Activated CD4-positive, alpha-beta T cell treated with anti-CD3 and anti-CD28 coated beads for 4 hours (primary cell): ENCODE data around the gene LIG4.
A peak's percentile ranks its signal among the peaks of the same experiment; 100 is the strongest.
"Not testable (repeated sequence)": the region's sequence is repeated elsewhere in the genome, so short reads cannot be mapped to it uniquely, and the experiment has no call there.

Experiments used
- DNase-seq, 2 donors: peaks; one replicate each; pipeline ENCODE4 v3.0.0-alpha.2; 2020

The LIG4 gene

DNA sequence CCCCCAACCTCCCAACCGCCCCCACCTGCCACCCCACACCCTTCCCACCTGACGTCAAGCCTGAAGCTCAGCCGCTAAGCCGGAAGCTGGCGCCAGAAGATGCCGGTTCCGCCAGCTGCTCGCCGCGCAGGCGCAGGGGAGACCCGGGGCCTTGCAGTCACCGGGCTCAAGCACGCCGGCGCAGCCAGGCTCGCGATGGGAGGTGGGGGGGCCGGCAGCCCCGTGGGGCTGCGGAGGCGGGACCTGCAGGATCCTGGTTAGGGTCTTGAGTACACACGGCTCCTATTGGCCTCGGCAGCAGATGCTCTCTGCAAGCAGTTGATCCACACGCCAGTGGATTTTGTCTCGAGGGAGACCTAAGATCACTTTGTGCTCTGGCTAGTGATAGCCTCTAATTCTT, at the start of gene LIG4:
Gene LIG4 (minus strand): TSS at position 101 of the 400 bp plus-strand sequence. CDS start 4,268 bp downstream, outside the sequence.
- peak; percentile 88 to 93 for DNase-seq

DNA sequence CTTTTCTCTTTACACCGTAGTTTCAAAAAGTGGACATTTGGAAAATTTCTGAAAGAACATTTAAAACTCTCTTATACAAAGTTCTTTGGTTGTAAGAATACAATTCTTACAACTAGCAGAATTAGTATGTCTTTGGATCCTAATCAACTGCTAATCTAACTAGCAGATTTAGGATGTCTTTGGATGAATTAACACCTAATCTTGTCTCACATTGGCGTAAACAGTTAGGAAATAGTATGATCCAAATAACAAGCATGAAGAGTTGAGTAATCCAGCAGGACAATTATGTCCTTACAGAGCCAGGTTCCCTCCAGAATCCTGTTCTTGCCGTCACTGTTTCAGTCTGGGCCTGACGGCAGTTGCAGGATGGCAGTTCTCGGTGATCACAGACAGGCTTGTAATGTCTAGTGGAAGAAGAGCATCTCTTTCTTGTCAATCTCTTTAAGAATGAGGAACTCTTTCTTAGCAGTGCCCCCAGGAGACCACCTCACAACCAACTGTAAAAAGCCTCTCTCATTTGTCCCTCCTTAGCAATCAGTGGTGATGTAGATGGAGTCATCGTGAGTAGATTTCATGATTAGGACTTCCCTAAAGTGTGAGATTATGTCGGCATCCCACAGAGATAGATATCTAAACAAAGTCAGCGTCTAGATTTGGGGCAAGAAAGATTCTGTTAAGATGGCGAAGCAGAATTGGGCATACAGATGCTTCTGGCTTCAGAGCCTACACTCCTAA, 48.5 kb upstream of the LIG4 start:
- DNase-seq = no peak

GRCh38 chr13:108257248-108257647, 41.9 kb upstream of the LIG4 start:
- no peak for DNase-seq

DNA sequence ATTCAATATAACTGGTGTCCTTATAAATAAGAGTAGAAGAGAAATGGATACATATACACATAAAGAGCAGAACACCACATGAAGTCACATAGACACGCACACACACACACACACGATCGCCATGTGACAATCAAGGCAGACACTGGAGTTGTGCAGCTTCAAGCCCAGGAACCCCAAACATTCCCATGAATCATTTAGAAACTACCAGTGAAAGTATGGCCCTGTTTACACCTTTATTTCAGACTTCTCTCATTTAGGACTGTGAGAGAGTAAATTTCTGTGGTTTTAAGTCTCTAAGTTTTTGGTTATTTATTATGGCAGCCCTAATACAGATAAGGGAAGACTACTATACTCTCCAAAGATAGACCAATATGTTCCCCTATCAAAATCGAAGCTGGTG, 33.8 kb upstream of the LIG4 start:
- no peak for DNase-seq

GRCh38 chr13:108230377-108230776, 15.0 kb upstream of the LIG4 start:
- DNase-seq = no peak

DNA sequence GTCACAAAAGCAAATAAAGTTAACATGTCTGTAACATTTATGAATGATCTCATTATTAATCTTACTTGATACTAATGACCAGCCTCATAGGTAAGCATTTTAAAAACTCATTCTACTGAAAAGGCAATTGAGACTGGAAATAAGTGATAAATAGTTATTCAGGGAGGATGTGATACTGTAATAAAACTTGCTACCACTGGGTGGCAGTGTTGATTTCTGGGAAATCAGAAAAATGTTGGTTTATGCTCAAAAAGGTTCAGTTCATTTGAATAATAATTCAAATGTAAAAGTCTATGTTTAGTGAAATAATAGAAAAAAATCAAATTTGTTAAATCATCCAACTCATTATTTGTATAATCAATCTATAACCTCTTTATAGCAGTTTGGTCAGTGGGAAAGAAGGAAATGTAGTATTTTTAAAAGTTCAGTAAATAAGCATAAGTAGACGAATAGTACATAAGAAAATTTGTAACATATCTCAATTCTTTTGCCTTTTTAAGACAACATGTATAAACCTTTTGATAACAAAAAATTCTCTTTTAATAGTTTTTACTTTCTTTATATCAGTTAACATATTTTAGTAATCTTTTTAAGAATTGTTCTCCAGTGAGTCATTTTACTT, 12.4 kb upstream of the LIG4 start:
- DNase-seq = peak; percentile 29 to 54

DNA sequence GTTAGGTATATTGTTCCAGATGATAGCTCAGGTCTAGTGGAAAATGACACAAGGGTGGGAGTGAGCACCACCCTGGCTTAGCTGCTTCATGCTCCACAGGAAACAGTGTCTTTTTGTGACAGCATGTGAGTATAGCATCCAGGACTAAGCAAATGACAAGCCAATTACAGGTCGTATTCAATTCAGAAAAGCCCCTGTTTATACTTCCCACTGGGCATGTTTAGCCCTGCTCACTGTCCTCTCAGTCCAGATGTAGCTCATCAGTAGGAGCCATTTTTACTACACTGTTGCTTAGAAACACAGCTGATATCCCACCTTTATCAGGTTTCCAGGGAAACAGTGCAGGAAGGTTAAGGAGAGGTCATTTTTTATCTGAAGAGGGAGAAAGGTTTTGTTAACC, 10.8 kb upstream of the LIG4 start:
- DNase-seq = no peak

- DNase-seq = no peak
These were observed 10.1 kb upstream of the LIG4 start for GRCh38 chr13:108225440-108225839.

GRCh38 chr13:108223687-108224503, 8.6 kb upstream of the LIG4 start:
- no peak for DNase-seq

DNA sequence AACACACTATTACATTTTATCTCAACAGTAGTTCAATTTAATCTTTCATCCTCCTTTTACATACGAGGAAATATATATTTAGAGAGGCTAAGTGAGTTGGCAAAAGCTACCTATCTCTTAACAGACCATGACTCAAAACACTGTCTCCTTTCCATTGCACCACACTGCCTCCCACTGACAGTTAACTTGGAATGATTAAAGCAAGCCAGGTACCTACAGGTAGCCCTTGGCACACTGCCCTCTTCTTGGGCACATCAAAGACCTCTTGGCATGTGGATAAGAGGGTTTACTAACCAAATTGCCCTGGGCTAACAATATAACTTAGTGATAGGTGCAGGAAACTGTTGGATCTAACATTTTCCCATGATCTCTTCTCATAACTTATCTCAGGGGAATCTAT, 4.7 kb upstream of the LIG4 start:
- peak; percentile 22 to 26 for DNase-seq

- peak; percentile 89 for DNase-seq
These were observed 3.0 kb upstream of the LIG4 start, which contains the start of gene ABHD13 for GRCh38 chr13:108218044-108218974. Gene ABHD13, plus strand, starts transcription at chr13:108218392. Its CDS starts 10,827 bp downstream, at chr13:108229219.

GRCh38 chr13:108217307-108218043, 2.1 kb upstream of the LIG4 start:
- DNase-seq = not testable (repeated sequence)

DNA sequence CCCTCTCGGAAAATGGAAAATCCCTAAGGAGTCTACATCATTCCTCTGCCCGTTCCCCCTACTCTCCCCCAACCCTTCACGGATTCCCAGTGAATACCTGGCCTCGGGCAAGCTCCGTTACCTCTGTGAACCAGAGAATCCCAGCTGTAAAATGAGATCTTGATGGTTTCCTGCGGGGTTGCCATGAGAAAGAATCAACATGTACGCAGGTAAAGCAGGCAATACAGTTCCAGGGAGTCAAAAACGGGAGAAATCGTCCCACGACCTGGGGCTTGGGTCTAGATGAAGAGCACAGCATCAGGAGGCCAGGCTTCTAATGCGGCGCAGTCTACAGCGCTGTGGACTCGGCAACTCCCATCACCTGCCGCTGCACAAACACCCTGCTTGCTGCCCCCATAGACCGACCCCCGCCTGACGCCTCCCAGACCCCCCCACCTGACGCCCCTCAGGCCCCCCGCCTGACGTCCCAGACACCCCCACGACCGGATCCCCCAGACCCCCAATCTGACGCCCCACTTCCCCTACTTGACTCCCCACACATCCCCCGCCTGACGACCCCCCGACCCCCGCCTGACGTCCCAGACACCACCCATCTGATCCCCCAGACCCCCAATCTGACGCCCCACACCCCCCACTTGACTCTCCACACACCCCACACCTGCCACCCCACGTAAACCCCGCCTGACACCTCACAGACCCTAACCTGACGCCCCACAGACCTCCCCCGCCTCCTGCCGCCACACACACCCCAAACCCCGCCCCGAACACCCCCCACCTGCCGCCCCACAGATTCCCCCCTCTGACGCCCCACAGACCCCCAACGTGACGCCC, 680 bp downstream of the LIG4 start:
- no peak for DNase-seq

DNA sequence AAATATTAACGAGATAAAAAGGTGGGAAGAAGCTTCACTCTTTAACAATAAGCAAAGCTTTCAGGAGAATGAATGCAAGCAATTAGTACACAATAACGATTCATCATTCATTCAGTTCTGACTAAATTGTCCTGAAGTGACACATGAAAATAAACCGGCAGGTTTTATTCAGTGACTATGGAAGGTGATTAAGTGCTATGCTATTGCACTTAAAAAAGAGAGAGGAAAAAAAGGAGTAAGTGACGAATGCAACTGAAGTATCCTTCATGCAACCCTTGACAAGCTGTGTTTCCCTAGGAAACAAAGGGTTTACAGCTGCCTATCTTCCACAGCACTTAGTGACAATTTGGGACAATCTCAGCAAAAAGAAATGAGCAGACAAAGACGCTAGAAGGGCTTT, 1.4 kb downstream of the LIG4 start:
- DNase-seq = no peak

DNA sequence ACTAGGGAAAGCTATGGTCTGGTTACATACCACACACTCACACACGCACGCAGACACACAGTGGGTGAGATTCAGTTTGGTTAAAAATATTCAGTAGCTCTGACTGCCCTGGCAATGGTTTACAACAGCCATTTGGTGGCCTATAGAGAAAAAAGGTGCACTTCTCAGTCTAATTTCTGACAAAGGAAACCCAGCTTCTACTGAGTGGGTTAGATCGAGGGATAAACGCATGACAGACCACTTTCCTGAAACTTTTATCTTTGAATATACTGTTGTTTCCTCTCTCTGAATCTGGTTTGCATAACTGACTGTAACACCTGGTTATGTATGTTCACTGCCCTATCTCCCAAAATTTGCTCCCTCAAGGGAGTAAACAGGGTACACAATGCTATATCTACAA, 2.5 kb downstream of the LIG4 start:
- DNase-seq = no peak

- no peak for DNase-seq
These were observed 4.8 kb downstream of the LIG4 start for GRCh38 chr13:108210551-108210950.

GRCh38 chr13:108200781-108201398, 14.4 kb downstream of the LIG4 start:
- DNase-seq = no peak

DNA sequence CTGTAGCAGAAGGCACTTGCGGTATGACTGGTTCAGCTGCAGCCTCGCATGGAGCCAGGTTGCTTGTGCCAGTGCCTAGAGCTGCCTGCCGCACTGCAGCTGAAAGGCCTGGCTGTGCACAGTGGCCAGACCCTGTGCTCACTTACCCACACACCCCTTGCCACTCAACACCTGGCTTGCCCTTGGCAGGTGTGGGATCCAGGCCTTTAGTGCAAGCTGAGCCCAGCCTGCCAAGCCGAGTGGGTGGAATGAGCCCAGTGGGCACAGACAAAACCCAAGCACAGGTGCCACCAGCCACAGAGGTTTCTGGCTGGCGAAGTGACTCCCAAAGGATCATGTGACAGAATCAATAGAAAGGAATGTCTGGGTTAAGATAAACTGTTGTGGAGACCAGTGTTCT, 19.5 kb downstream of the LIG4 start:
- DNase-seq = no peak

GRCh38 chr13:108195146-108195545, 20.2 kb downstream of the LIG4 start:
- DNase-seq = no peak

- DNase-seq = no peak
These were observed 20.9 kb downstream of the LIG4 start for GRCh38 chr13:108194435-108194936.
